HUES48 (cell line): ENCODE results near the gene VPS37C.
A peak's percentile ranks its signal among the peaks of the same experiment; 100 is the strongest.
"Not testable (repeated sequence)": the region's sequence is repeated elsewhere in the genome, so short reads cannot be mapped to it uniquely, and the experiment has no call there.

Experiments used
- H3K27ac ChIP-seq: one replicate; pipeline ENCODE4 v1.7.0; 2013; ENCODE audit warnings: low read depth, low read length, inconsistent platforms
- H3K27me3 ChIP-seq: 2 replicates; pipeline ENCODE4 v1.6.1; 2013; ENCODE audit warnings: mild to moderate bottlenecking, low read length; ENCODE audit not compliant: control insufficient read depth, insufficient read depth
- H3K36me3 ChIP-seq: 2 replicates; pipeline ENCODE4 v1.6.1; 2013; ENCODE audit warnings: low read length; ENCODE audit not compliant: control insufficient read depth, insufficient read depth
- H3K4me1 ChIP-seq: 2 replicates; pipeline ENCODE4 v1.6.1; 2013; ENCODE audit warnings: mild to moderate bottlenecking, low read length; ENCODE audit not compliant: control insufficient read depth, insufficient read depth
- H3K4me3 ChIP-seq: 2 replicates; pipeline ENCODE4 v1.5.1; 2013; ENCODE audit warnings: mild to moderate bottlenecking, low read depth, low read length
- H3K9ac ChIP-seq: 2 replicates; pipeline ENCODE4 v1.6.1; 2013; ENCODE audit warnings: mild to moderate bottlenecking, low read depth, low read length, moderate library complexity
- H3K9me3 ChIP-seq: 2 replicates; pipeline ENCODE4 v1.6.1; 2013; ENCODE audit warnings: low read length; ENCODE audit not compliant: control insufficient read depth, insufficient read depth

VPS37C gene

DNA sequence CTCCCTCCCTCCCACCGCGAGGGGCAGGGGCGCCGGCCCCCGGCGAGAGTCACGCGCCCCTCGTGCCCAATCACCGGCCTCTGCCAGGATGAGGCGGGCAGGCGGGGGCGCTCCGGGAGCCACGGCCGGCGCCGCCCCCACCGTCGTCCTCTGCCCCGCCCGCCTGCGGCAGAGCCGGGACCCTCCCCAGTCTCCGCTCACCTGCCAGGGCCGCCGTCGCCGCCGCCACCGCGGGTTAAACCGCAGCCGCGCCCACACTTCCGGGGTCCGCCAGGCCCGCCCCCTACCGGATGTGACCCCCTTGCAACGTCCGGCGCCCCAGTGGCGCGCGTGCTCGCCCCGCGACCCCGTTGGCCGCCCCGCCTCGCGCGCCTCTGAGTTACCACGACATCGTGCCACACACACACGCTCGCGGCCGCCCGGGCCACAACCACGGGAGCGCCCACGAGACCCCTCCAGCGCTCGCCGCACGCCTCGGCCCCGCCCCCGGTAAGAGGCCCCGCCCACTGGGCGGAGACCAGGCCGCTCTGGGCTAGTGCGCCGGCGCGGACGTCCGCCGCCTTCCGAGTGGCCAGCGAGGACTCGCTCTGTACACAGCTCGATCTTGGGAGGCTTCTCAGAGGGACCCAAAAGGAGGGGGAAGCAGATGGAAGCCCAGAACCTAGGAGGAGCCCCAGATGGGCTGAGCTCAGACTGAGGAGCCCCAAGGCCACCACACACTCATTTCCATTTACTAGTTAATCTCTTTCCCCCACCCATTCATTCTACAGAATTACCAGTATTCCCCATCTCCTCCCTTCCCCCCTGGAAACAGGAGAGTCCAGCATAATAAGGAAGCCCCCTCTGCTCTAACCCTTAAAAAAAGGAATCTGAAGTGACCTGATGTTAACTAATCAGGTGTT, at the start of gene VPS37C:
VPS37C (minus strand) TSS at position 237 of the 902 bp plus-strand sequence. CDS start 22,597 bp downstream, outside the sequence.
- H3K27me3 ChIP-seq, result no peaks in the 10 kb centered on the region
- peak within 1 kb of the TSS; percentile 88 for H3K9ac ChIP-seq
- H3K36me3 ChIP-seq, result peaks cover 4% of the 10 kb centered on the region
- peak within 1 kb of the TSS; percentile 77 for H3K4me3 ChIP-seq
- H3K27ac ChIP-seq, result peak within 1 kb of the TSS; percentile 96
- H3K4me1 ChIP-seq, result peaks cover 16% of the 10 kb centered on the region
- H3K9me3 ChIP-seq, result no peaks in the 10 kb centered on the region

DNA sequence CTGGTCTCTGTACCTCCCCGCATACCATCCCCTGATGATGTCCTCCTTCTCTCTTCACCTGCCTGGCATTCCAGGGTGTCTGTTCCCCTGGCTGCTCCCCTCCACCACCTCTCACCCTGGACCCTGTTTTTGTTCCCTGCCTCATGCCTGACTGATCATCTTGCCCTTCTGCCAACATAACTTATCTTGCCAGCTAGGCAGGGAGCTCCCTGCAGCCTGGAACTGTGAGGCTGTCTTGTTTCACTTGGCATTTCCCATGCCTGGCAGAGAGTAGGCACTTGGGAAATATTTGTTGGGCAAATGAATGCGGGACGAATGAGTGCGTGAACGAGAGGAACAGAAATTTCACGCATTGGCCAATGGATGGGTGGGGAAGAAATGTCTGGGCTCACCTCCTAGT, 49.4 kb upstream of the VPS37C start:
- H3K4me3 ChIP-seq, H3K4me1 ChIP-seq, H3K27ac ChIP-seq, H3K36me3 ChIP-seq, H3K27me3 ChIP-seq, H3K9ac ChIP-seq, H3K9me3 ChIP-seq: not testable (repeated sequence)

DNA sequence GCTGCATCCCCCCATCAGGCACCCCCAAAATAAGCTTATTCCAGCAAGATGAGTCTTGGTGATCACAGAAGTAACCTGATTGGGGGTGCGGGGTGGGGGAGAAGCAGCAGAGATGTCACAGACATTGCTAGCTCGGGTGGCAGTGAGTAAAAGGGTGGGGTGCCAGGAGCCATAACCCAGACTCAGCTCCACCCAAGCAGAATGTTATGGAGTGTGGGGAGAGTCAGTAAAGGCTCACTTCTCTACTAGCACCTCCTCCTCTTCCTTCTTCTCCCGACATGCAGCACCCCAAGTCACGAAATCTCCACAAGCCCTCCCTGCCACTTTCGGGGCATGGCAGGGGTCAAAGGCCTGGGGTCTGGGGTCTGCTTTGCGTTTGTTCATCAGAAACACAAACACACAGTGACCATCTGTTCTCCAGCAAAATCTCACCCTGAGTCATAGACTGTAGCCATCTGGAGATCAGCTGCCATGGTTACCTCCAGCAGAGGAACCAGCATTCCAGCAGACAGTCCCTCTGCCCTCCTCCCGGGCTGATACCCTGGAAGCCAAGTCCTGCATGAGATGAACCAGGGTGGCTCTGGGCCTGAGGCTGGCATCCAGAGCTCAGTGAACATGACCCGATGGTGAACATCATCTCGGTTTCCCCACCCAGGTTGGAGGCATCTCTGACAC, 46.5 kb upstream of the VPS37C start:
- not testable (repeated sequence) for H3K27ac ChIP-seq, H3K27me3 ChIP-seq, H3K9me3 ChIP-seq, H3K36me3 ChIP-seq, H3K9ac ChIP-seq, H3K4me3 ChIP-seq, H3K4me1 ChIP-seq

DNA sequence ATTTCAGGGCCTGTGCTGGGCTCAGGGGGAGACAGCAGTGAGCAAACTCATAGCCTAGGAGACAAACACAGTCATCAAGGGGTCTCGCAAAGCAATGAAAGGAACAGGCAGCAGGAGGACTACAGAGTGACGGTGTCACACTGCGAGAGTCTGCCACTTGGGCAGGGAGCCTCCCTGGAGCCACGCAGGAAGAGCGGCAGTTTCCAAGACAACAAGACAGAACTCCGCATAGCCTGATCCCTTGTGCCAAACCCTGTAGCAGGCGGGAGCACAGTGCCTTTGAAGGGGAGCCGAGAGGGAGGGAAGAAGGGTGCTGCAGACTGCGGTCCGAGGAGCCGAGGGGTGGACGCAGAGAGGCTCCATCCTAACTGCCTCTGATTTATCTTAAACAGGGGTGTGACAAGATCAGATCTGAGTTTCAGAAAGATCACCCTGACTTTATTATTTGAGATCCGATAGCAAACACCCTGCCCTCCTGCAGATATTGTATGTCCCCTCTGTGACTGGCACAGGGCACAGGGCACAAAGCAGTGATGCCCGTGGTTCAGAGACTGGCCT, 43.4 kb upstream of the VPS37C start:
- not testable (repeated sequence) for H3K27me3 ChIP-seq, H3K27ac ChIP-seq, H3K9me3 ChIP-seq

DNA sequence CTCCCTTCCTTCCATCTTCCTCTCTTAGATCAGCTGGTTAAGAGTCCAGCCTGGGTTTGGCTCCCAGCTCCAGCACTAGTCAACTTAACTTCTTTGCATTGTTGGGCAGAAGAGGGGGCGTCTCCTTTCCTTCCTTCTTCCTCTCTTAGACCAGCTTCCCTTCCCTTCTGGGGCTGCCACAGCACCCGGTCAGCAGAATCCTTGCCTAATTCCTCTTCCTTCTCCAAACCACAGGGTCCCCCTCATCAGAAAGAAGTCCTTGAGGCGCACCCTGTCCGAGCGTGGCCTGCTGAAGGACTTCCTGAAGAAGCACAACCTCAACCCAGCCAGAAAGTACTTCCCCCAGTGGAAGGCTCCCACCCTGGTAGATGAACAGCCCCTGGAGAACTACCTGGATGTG, 42.6 kb upstream of the VPS37C start:
- not testable (repeated sequence) for H3K4me1 ChIP-seq, H3K9me3 ChIP-seq, H3K27ac ChIP-seq, H3K27me3 ChIP-seq, H3K36me3 ChIP-seq, H3K4me3 ChIP-seq, H3K9ac ChIP-seq

More for the DNA sequence above, 43.4 kb upstream of the VPS37C start:
- H3K36me3 ChIP-seq, H3K4me3 ChIP-seq, H3K4me1 ChIP-seq, H3K9ac ChIP-seq: not testable (repeated sequence)

DNA sequence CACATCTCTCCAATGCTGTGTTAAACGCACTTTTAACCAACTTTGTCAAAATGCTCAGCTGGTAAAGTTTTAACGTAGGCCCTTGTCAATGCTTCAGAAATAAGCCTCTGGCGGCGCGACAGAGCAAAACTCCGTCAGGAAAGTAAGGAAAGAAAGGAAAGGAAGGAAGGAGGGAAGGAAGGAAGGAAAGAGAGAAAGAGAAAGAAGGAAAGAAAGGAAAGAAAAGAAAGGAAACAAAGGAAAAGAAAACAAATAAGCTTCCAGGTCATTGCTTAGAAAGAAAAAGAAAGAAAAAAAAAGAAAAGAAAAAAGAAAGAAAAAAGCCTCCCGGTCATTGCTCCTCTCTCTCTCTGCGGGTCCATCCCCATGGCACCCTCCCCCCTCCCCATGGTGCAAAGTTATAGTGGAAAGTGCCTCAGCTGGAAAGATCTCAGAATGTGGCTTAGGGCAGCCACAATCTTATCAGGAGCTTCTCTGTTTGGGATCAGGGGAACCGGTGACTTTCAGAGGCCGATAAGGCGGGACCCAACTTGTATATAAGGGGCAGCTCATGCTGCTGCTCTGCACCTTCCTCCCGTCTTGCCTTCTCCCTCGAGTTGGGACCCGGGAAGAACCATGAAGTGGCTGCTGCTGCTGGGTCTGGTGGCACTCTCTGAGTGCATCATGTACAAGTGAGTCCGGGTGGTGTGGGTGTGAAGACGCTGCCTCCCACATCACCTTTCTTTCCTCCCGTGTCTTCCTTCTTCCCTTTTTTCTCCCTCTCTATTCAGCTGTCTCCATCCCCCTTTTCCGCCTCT, 41.9 kb upstream of the VPS37C start, which contains the start of gene PGA3:
PGA3 (plus strand) TSS at position 566 of the 797 bp plus-strand sequence; CDS start at position 616, 50 bp downstream.
- H3K27ac ChIP-seq, H3K4me3 ChIP-seq, H3K4me1 ChIP-seq, H3K27me3 ChIP-seq, H3K9ac ChIP-seq, H3K36me3 ChIP-seq, H3K9me3 ChIP-seq: not testable (repeated sequence)

DNA sequence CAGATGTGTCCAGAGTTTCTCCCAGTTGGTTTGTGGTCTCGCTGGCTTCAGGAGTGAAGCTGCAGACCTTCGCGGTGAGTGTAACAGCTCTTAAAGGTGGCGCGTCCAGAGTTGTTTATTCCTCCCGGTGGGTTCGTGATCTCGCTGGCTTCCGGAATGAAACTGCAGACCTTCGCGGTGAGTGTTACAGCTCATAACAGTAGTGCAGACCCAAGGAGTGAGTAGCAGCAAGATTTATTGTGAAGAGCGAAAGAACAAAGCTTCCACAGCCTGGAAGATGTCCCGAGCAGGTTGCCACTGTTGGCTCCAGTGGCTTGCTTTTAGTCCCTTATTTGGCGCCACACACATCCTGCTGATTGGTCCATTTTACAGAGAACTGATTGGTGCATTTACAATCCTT, 40.2 kb upstream of the VPS37C start:
- H3K9ac ChIP-seq, result no peak overlapping the region
- H3K27ac ChIP-seq, result no peak overlapping the region
- H3K36me3 ChIP-seq, result no peaks in the 10 kb centered on the region
- no peak overlapping the region for H3K4me3 ChIP-seq
- H3K9me3 ChIP-seq, result no peaks in the 10 kb centered on the region
- H3K27me3 ChIP-seq, result no peaks in the 10 kb centered on the region
- peaks cover 4% of the 10 kb centered on the region; the same call in 1 of the 2 replicates for H3K4me1 ChIP-seq

DNA sequence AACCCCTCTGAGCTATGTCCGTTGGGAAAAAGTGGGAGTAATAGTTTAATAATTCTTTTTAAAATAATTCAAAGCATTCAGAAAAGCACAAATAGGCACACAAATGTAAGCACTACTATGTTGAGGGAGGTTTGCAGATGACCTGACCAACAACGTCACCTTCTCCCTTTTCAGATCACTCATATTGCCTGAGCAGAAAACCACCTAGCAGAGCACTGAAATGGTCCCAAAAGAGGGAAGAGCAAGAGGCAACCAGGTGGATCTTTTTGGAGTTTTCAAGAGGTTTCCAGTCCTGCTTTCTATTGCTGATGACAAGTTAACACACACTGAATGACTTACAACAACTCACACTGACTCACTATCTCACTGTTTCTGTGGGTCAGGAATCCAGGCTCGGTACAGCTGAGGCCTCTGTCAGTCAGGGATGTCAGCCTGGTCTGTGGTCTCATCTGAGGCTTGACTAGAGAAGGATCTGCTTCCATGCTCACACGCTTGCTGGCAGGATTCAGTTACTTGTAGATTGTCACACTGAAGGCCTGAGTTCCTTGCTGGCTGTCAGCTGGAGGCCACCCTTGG, 37.8 kb upstream of the VPS37C start:
- no peaks in the 10 kb centered on the region for H3K36me3 ChIP-seq
- H3K4me3 ChIP-seq, result no peak overlapping the region
- H3K9me3 ChIP-seq, result no peaks in the 10 kb centered on the region
- no peaks in the 10 kb centered on the region for H3K27me3 ChIP-seq
- no peak overlapping the region for H3K9ac ChIP-seq
- H3K4me1 ChIP-seq, result peaks cover 4% of the 10 kb centered on the region; the same call in 1 of the 2 replicates
- H3K27ac ChIP-seq, result no peak overlapping the region

DNA sequence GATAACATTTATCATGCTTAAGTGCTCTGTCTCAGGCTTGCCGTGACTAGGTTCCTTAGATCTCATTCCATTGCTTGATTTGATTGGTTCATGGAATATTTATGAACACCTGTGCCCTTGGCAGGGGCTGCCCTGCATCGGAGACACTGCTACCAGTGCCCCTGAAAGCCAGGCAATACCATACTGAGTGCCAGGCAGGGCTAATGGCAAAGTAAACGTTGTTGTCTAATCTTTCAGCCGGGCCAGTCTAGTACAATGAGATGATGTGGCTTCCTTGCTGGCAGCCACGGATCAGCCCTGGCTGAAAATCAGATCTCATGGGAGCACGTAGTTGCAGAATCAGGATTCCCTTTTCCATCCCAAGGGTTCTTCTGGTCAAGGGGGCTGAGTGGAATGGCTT, 37.1 kb upstream of the VPS37C start:
- Histone ChIP-seq H3K36me3 (no peaks in the 10 kb centered on the region), H3K9me3 (no peaks in the 10 kb centered on the region), H3K9ac (no peak overlapping the region), H3K27ac (no peak overlapping the region), H3K27me3 (no peaks in the 10 kb centered on the region), H3K4me1 (peaks cover 4% of the 10 kb centered on the region; the same call in 1 of the 2 replicates), H3K4me3 (no peak overlapping the region)

DNA sequence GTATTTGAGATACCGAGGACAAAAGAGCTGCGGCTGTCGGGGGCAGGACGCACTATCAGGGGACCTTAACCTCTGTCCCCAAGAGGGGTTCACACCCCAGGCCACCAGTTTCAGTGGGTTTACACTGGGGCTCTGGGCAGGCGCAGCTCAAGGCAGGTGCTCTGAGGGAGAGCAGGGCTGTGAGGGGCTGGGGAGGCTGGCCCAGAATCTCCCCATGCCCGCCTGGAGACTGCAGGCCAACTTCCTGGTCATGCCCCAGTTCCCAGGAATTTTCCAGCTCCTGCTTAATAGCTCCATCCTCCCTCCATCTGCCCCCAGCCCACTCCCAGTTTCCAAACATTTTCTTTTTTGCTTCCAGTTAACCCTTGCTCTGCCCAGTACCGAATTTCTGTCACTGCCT, 34.5 kb upstream of the VPS37C start:
- Histone ChIP-seq H3K27me3 (no peaks in the 10 kb centered on the region), H3K36me3 (no peaks in the 10 kb centered on the region), H3K27ac (no peak overlapping the region), H3K9me3 (no peaks in the 10 kb centered on the region), H3K4me1 (no peaks in the 10 kb centered on the region), H3K4me3 (no peak overlapping the region), H3K9ac (no peak overlapping the region)
